Ascending aorta (tissue), 2 donors: ENCODE results near the gene SH3RF3. TPM values are rescaled to one million over a fixed set of nuclear protein-coding genes. Genes with fewer than 3 reads are reported as not detected.

Experiments
- DNase-seq, 2 donors: peaks; one replicate each; pipeline ENCODE4 v3.0.0-alpha.2; 2019; ENCODE audit warnings: low spot score in 2 of 2
- H3K27ac ChIP-seq, 2 donors: fragments of 200-600 bp; sonication (generic); one replicate each; pipeline ENCODE4 v1.5.1; 2016 to 2017; ENCODE audit warnings: mild to moderate bottlenecking in 1 of 2
- H3K27me3 ChIP-seq: fragments of 200-600 bp; sonication (generic); one replicate; pipeline ENCODE4 v1.5.1; 2017
- H3K36me3 ChIP-seq, 2 donors: fragments of 200-600 bp; sonication (generic); one replicate each; pipeline ENCODE4 v1.5.1; 2016
- H3K4me1 ChIP-seq, 2 donors: fragments of 200-600 bp; sonication (generic); one replicate each; pipeline ENCODE4 v1.5.1; 2016 to 2017; ENCODE audit warnings: mild to moderate bottlenecking in 1 of 2
- H3K4me3 ChIP-seq, 2 donors: fragments of 200-600 bp; sonication (generic); one replicate each; pipeline ENCODE4 v1.5.1; 2016 to 2017; ENCODE audit warnings: mild to moderate bottlenecking in 1 of 2
- H3K9me3 ChIP-seq, 2 donors: fragments of 200-600 bp; sonication (generic); one replicate each; pipeline ENCODE4 v1.5.1; 2016
- CTCF ChIP-seq, 3 experiments: fragments of 200-600 bp in 2 of 3; fragments of 450-650 bp in 1 of 3; sonication (generic) in 2 of 3; IDR thresholded peaks; one replicate each; pipeline ENCODE4 v1.5.1; 2016 to 2019; ENCODE audit warnings: antibody characterized with exemption in 3 of 3, mild to moderate bottlenecking in 1 of 3, moderate library complexity in 1 of 3
- intact Hi-C: fragments of 100-400 bp; cut with DNase I; formaldehyde crosslinking; loops from one replicate; pipeline ENCODE4 v1.15.1; 2023
- total RNA-seq: library from RNA; depleted of rRNA; stranded (reverse); fragments of >200 nt; gene quantifications from one replicate; pipeline ENCODE4 v1.1.0, GENCODE V29; 2016

The SH3RF3 gene
- total RNA-seq, 1 donor from 2014 or later, result 53.5 TPM

- no peak for TF ChIP-seq CTCF (IDR thresholded peaks at IDR 0.05)
- no peaks in the 10 kb centered on the region for H3K9me3 ChIP-seq
- no peak for DNase-seq
- no peaks in the 10 kb centered on the region for H3K27me3 ChIP-seq
- intact Hi-C loops, result no loop called here
- peaks cover 10 to 20% of the 10 kb centered on the region in 2 donors for H3K36me3 ChIP-seq
- no peak overlapping the region for H3K27ac ChIP-seq
- H3K4me3 ChIP-seq, result no peak overlapping the region
- H3K4me1 ChIP-seq, result peaks cover 0 to 16% of the 10 kb centered on the region in 2 donors
These were observed 292.6 kb downstream of the SH3RF3 start for GRCh38 chr2:109421642-109422041.

GRCh38 chr2:109422071-109422757 is 293.2 kb downstream of the SH3RF3 start:
- Histone ChIP-seq H3K9me3 (no peaks in the 10 kb centered on the region), H3K36me3 (peaks cover 10 to 20% of the 10 kb centered on the region in 2 donors), H3K4me3 (no peak overlapping the region), H3K27ac (no peak overlapping the region), H3K4me1 (peaks cover 0 to 16% of the 10 kb centered on the region in 2 donors), H3K27me3 (no peaks in the 10 kb centered on the region)
- intact Hi-C loops, result no loop called here
- TF ChIP-seq CTCF (IDR thresholded peaks at IDR 0.05), result no peak
- no peak for DNase-seq

- Histone ChIP-seq H3K27me3 (no peaks in the 10 kb centered on the region), H3K4me1 (peaks cover 0 to 16% of the 10 kb centered on the region in 2 donors), H3K27ac (no peak overlapping the region), H3K4me3 (no peak overlapping the region), H3K36me3 (peaks cover 10 to 20% of the 10 kb centered on the region in 2 donors), H3K9me3 (no peaks in the 10 kb centered on the region)
- intact Hi-C loops, result no loop called here
- DNase-seq, result no peak
- no peak for TF ChIP-seq CTCF (IDR thresholded peaks at IDR 0.05)
These were observed 293.9 kb downstream of the SH3RF3 start for GRCh38 chr2:109422758-109423500.

GRCh38 chr2:109423556-109424359 is 294.8 kb downstream of the SH3RF3 start:
- Histone ChIP-seq H3K4me3 (no peak overlapping the region), H3K27me3 (no peaks in the 10 kb centered on the region), H3K36me3 (peaks cover 12 to 20% of the 10 kb centered on the region in 2 donors), H3K27ac (no peak overlapping the region), H3K9me3 (no peaks in the 10 kb centered on the region), H3K4me1 (peaks cover 0 to 16% of the 10 kb centered on the region in 2 donors)
- no peak for TF ChIP-seq CTCF (IDR thresholded peaks at IDR 0.05)
- DNase-seq, result no peak
- intact Hi-C loops, result no loop called here

GRCh38 chr2:109425411-109425810 is 296.4 kb downstream of the SH3RF3 start:
- Histone ChIP-seq H3K27me3 (no peaks in the 10 kb centered on the region), H3K4me1 (peaks cover 0 to 5% of the 10 kb centered on the region in 2 donors), H3K9me3 (no peaks in the 10 kb centered on the region), H3K27ac (no peak overlapping the region), H3K36me3 (peaks cover 15 to 20% of the 10 kb centered on the region in 2 donors), H3K4me3 (no peak overlapping the region)
- no peak for TF ChIP-seq CTCF (IDR thresholded peaks at IDR 0.05)
- DNase-seq, result no peak
- intact Hi-C loops, result no loop called here
